ENCODE results near the gene ZNF280B.

The ZNF280B gene

GRCh38 chr22:22508274-22509176 lies at the start of gene ZNF280B:
TSS of gene ZNF280B (minus strand) at chr22:22508742. CDS start at chr22:22489398, 19,344 bp downstream.
- peak; percentile 90 for DNase-seq

- no peak for DNase-seq
Measured at GRCh38 chr22:22556995-22557925, 48.7 kb upstream of the ZNF280B start.

- DNase-seq = no peak
Measured at GRCh38 chr22:22556578-22556977, 48.0 kb upstream of the ZNF280B start.

GRCh38 chr22:22555596-22555995 lies 47.1 kb upstream of the ZNF280B start:
- DNase-seq = no peak

- DNase-seq = no peak
Measured at GRCh38 chr22:22554587-22555284, 46.2 kb upstream of the ZNF280B start.

- no peak for DNase-seq
Measured at GRCh38 chr22:22553735-22554586, 45.4 kb upstream of the ZNF280B start.

- DNase-seq = no peak
Measured at GRCh38 chr22:22553141-22553540, 44.6 kb upstream of the ZNF280B start.

- no peak for DNase-seq
Measured at GRCh38 chr22:22552630-22553029, 44.1 kb upstream of the ZNF280B start.

GRCh38 chr22:22550789-22551434 lies 42.4 kb upstream of the ZNF280B start:
- no peak for DNase-seq

- DNase-seq = no peak
Measured at GRCh38 chr22:22548910-22549309, 40.4 kb upstream of the ZNF280B start.

- DNase-seq = no peak
Measured at GRCh38 chr22:22548317-22548716, 39.8 kb upstream of the ZNF280B start.

- no peak for DNase-seq
Measured at GRCh38 chr22:22547692-22548300, 39.3 kb upstream of the ZNF280B start.

- DNase-seq = no peak
Measured at GRCh38 chr22:22547226-22547625, 38.7 kb upstream of the ZNF280B start.

GRCh38 chr22:22546490-22546889 lies 37.9 kb upstream of the ZNF280B start:
- no peak for DNase-seq

- no peak for DNase-seq
Measured at GRCh38 chr22:22545084-22545483, 36.5 kb upstream of the ZNF280B start.

- DNase-seq = no peak
Measured at GRCh38 chr22:22538226-22538989, 29.9 kb upstream of the ZNF280B start.

GRCh38 chr22:22536916-22537315 lies 28.4 kb upstream of the ZNF280B start:
- no peak for DNase-seq

- no peak for DNase-seq
Measured at GRCh38 chr22:22536515-22536914, 28.0 kb upstream of the ZNF280B start.

GRCh38 chr22:22535662-22536061 lies 27.1 kb upstream of the ZNF280B start:
- DNase-seq = no peak
